WERI-Rb-1 (cell line): Measurements from ENCODE around the gene CACNA2D4.

Source experiments
- DNase-seq: peaks from one replicate; pipeline ENCODE4 v3.0.0-alpha.2; 2020
- H3K27ac ChIP-seq: fragments of 250-450 bp; sonication (Bioruptor Pico); 2 replicates; pipeline ENCODE4 v1.5.1; 2020; ENCODE audit warnings: mild to moderate bottlenecking, moderate library complexity
- H3K27me3 ChIP-seq: fragments of 250-450 bp; sonication (Bioruptor Pico); 2 replicates; pipeline ENCODE4 v1.5.1; 2021; ENCODE audit warnings: mild to moderate bottlenecking, low read depth, moderate library complexity; ENCODE audit not compliant: insufficient read depth, severe bottlenecking
- H3K36me3 ChIP-seq: fragments of 250-450 bp; sonication (Bioruptor Pico); 2 replicates; pipeline ENCODE4 v1.5.1; 2020; ENCODE audit warnings: mild to moderate bottlenecking, moderate library complexity
- H3K4me3 ChIP-seq: 2 replicates; pipeline ENCODE4 v1.5.1; 2011; ENCODE audit warnings: low read depth, mild to moderate bottlenecking, control low read depth, low read length
- H3K9me3 ChIP-seq: fragments of 250-450 bp; sonication (Bioruptor Pico); 2 replicates; pipeline ENCODE4 v1.5.1; 2021; ENCODE audit warnings: mild to moderate bottlenecking, moderate library complexity; ENCODE audit not compliant: severe bottlenecking
- CTCF ChIP-seq: IDR thresholded peaks from 2 replicates; pipeline ENCODE4 v1.5.1; 2011; ENCODE audit warnings: low read depth, mild to moderate bottlenecking, control low read depth, inconsistent platforms, low read length

CACNA2D4 gene

GRCh38 chr12:1782215-1782614 is 136.2 kb downstream of the CACNA2D4 start:
- H3K36me3 ChIP-seq: peaks cover 66% of the 10 kb centered on the region
- DNase-seq: no peak
- no peaks in the 10 kb centered on the region for H3K9me3 ChIP-seq
- no peaks in the 10 kb centered on the region for H3K27me3 ChIP-seq
- H3K4me3 ChIP-seq: no peak overlapping the region
- H3K27ac ChIP-seq: no peak overlapping the region
- no peak for TF ChIP-seq CTCF

GRCh38 chr12:1781772-1782171 is 136.7 kb downstream of the CACNA2D4 start:
- no peak for TF ChIP-seq CTCF
- H3K36me3 ChIP-seq: peaks cover 61% of the 10 kb centered on the region
- H3K27me3 ChIP-seq: no peaks in the 10 kb centered on the region
- no peaks in the 10 kb centered on the region for H3K9me3 ChIP-seq
- no peak overlapping the region for H3K27ac ChIP-seq
- H3K4me3 ChIP-seq: no peak overlapping the region
- no peak for DNase-seq

DNA sequence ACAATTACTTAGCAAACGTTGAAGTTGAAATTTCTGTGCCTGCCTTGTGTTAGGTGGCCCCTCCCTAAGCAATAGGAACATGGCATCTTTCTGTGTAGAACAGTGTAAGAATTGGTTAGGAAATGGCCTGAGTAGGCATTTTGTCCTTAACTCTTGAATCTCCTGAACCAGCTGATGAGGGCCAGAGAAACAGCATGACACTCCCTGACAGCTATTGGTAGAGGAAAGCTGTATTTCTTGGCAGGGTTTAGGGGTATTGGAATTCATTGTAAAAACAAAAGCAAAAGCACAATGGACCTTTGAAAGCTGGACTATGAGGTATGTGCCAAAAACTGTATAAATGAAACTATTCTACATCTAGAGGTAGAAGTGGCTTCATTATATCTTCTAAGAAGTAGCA is 138.7 kb downstream of the CACNA2D4 start:
- DNase-seq: no peak
- Histone ChIP-seq H3K27ac (no peak overlapping the region), H3K4me3 (no peak overlapping the region), H3K36me3 (peaks cover 46% of the 10 kb centered on the region), H3K27me3 (no peaks in the 10 kb centered on the region), H3K9me3 (no peaks in the 10 kb centered on the region)
- no peak for TF ChIP-seq CTCF

DNA sequence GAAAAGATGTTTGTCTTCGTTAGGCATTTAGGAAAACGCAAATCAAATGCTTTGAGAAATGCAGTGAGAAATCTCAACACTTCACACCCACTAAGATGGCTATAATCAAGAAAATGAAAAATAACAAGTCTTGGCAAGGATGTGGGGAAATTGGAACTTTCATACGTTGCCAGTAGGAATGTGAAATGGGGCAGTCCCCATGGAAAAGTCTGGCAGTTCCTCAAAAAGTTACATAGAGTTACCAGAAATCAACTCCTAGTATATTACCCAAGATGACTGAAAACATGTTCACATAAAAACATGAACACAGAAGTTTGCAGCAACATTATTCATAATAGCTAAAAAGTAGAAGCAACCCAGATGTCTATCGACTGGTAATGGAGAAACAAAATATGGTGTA is 139.5 kb downstream of the CACNA2D4 start:
- no peak for DNase-seq
- H3K36me3 ChIP-seq: peaks cover 41% of the 10 kb centered on the region
- no peak overlapping the region for H3K4me3 ChIP-seq
- H3K27me3 ChIP-seq: no peaks in the 10 kb centered on the region
- H3K27ac ChIP-seq: no peak overlapping the region
- TF ChIP-seq CTCF: no peak
- H3K9me3 ChIP-seq: no peaks in the 10 kb centered on the region

GRCh38 chr12:1777798-1778197 is 140.7 kb downstream of the CACNA2D4 start:
- H3K27ac ChIP-seq: no peak overlapping the region
- TF ChIP-seq CTCF: no peak
- no peaks in the 10 kb centered on the region for H3K9me3 ChIP-seq

DNA sequence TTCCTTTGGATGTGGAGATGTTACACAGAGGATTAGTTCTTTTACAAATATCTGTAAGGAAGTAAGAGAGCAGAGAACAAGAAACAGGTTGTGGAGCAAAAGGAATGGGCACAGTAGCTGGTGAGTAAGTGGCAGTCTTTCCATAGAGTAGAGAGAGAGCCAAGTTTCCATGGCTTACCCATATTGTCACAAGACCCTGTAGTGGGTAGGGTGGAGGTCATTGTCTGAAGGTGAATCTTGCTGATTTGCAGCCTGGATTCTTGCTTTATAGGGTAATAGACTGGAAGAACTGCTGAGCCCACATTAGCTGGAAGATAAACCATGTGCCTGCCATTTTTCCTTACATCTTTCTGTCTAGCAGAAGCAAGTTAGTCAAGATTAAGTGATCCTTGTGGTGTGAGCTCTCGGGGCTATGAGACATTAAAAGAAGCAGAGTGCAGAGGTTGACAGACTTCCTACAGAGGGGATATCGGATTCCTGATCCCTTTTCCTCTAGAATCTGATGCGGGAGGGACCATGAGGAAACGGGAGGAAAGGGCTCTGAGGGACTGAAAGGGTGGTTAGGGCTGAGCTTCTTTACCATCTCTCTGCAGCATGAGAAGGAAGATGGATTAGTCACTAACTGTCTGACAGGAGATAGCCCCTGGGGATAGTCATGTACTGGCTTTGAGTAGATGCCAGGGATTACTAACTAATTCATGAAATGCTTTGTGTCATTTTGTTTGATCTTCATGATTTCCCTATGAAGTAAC is 142.1 kb downstream of the CACNA2D4 start:
- H3K9me3 ChIP-seq: no peaks in the 10 kb centered on the region
- no peak for TF ChIP-seq CTCF
- DNase-seq: peak; percentile 36
- H3K36me3 ChIP-seq: peaks cover 41% of the 10 kb centered on the region
- no peaks in the 10 kb centered on the region for H3K27me3 ChIP-seq
- H3K4me3 ChIP-seq: no peak overlapping the region
- peak overlapping the region; percentile 17; the same call in 1 of the 2 replicates for H3K27ac ChIP-seq

More at GRCh38 chr12:1777798-1778197, 140.7 kb downstream of the CACNA2D4 start:
- Histone ChIP-seq H3K36me3 (peaks cover 39% of the 10 kb centered on the region), H3K27me3 (no peaks in the 10 kb centered on the region), H3K4me3 (no peak overlapping the region)
- DNase-seq: no peak
